Psoas muscle (tissue), 8 donors: Measurements from ENCODE around the gene ARHGAP12. TPM values are rescaled to one million over a fixed set of nuclear protein-coding genes. Genes with fewer than 3 reads are reported as not detected.

Experiments
- ATAC-seq, 4 donors: fragments of 200-7000 bp; cut with Tn5 transposase; one replicate each; pipeline ENCODE4 v1.9.1; 2020; ENCODE audit warnings: moderate library complexity in 3 of 4, mild to moderate bottlenecking in 2 of 4
- DNase-seq, 2 donors: peaks; one replicate each; pipeline ENCODE4 v3.0.0-alpha.2; 2020
- H3K27ac ChIP-seq: fragments of 200-600 bp; one replicate; pipeline ENCODE4 v1.8.0; 2022
- H3K27me3 ChIP-seq, 3 donors: fragments of 200-600 bp in 1 of 3; one replicate each; pipeline versions ENCODE4 v1.6.1 to v1.8.0; 2013 to 2022; ENCODE audit warnings: low read length in 2 of 3, mild to moderate bottlenecking in 2 of 3, moderate library complexity in 1 of 3; ENCODE audit not compliant: insufficient read depth in 3 of 3
- H3K36me3 ChIP-seq, 2 donors: fragments of 200-600 bp in 1 of 2; one replicate each; pipeline versions ENCODE4 v1.6.1 to v1.8.0; 2013 to 2022; ENCODE audit warnings: low read depth in 1 of 2, mild to moderate bottlenecking in 1 of 2, moderate library complexity in 1 of 2; ENCODE audit not compliant: insufficient read depth in 1 of 2
- H3K4me1 ChIP-seq: fragments of 200-600 bp; one replicate; pipeline ENCODE4 v1.8.0; 2022
- H3K4me3 ChIP-seq: fragments of 200-600 bp; one replicate; pipeline ENCODE4 v1.8.0; 2022; ENCODE audit warnings: mild to moderate bottlenecking
- H3K9me3 ChIP-seq: fragments of 200-600 bp; one replicate; pipeline ENCODE4 v1.8.0; 2022
- WGBS, 3 donors: extraction: QIAGEN DNeasy Blood & Tissue Kit; methylation state at CpG; one replicate each; pipeline versions ENCODE4 v1.1.6 to v1.1.7; 2013; 5-methylcytosine and 5-hydroxymethylcytosine counted together
- intact Hi-C, 2 donors: fragments of 100-400 bp; cut with DNase I; formaldehyde crosslinking; loops; one replicate each; pipeline versions ENCODE4 v1.11.0 to v1.14.2; 2022
- polyA plus RNA-seq, 3 donors: library from polyadenylated mRNA; stranded (reverse); fragments of 200-250 nt; gene quantifications; one replicate each; pipeline ENCODE4 v1.2.3, GENCODE V29; 2013
- total RNA-seq, 4 donors: library from RNA; stranded (reverse); fragmentation: NEBNext Ultra II Directional in 2 of 4; extraction: Animal tissue kit (Norgen Biotek cat#: 25700) in 2 of 4; gene quantifications; one replicate each; pipeline versions ENCODE4 v1.2.1 to v1.2.4, GENCODE V29; 2021 to 2023
- TF ChIP-seq, protein P1 (sequence below): fragments of 200-600 bp; IDR thresholded peaks from one replicate; pipeline ENCODE4 v1.8.0; 2022; ENCODE audit warnings: antibody characterized with exemption
- donor health status: healthy with polysubstance abuse.
- donor health status: DM: no; HTN: no; CAD: no; lungs with moderate emphysema.
- donor health status: Bipolar disorder and iron deficiency.
- donor health status: healthy.
- donor health status: DM: yes; HTN: yes; CAD: no.
- donor health status: DM: no; HTN: no; CAD: no.
- donor health status: DM: no; HTN: no; CAD: no.
- donor health status: DM: yes; HTN: yes; CAD: no.

Gene ARHGAP12
- total and polyA plus RNA-seq, 7 donors, result 8.2 to 18.2 (median 11.8) TPM

DNA sequence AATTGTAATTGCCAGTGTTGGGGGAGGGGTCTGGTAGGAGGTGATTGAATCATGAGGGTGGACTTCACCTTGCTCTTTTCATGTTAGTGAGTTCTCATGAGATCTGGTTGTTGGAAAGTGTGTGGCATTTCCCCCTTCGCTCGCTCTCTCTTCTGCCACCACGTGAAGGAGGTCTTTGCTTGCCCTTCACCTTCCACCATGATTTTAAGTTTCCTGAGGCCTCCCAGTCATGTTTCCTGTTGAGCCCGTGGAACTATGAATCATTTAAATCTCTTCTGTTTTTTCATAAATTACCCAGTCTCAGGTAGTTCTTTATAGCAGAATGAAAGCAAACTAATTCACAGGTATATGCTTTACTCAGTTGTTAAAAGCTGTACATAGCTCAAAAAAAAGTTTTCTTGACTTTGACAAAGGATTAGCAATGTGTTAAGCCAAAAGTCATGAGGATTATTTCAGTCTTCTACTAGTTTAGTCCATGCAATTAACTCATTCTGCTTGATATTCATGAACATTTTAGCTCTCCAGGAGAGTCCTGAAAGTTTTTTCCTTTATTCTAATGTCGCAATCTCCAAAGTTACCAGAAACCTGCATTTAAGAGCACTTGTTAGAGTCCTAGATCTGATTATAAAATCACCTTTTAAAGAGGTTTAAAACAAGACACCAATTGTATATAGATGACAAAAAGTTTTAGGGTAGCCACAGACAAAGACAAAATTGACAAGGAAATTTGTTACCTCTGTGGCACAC, 27.7 kb upstream of the ARHGAP12 start:
- no peak for DNase-seq
- Histone ChIP-seq H3K36me3 (no peaks in the 10 kb centered on the region), H3K27ac (no peak overlapping the region), H3K9me3 (no peaks in the 10 kb centered on the region), H3K4me1 (no peaks in the 10 kb centered on the region), H3K27me3 (no peaks in the 10 kb centered on the region), H3K4me3 (no peak overlapping the region)
- ATAC-seq, result no peak
- TF ChIP-seq, protein P1, sequence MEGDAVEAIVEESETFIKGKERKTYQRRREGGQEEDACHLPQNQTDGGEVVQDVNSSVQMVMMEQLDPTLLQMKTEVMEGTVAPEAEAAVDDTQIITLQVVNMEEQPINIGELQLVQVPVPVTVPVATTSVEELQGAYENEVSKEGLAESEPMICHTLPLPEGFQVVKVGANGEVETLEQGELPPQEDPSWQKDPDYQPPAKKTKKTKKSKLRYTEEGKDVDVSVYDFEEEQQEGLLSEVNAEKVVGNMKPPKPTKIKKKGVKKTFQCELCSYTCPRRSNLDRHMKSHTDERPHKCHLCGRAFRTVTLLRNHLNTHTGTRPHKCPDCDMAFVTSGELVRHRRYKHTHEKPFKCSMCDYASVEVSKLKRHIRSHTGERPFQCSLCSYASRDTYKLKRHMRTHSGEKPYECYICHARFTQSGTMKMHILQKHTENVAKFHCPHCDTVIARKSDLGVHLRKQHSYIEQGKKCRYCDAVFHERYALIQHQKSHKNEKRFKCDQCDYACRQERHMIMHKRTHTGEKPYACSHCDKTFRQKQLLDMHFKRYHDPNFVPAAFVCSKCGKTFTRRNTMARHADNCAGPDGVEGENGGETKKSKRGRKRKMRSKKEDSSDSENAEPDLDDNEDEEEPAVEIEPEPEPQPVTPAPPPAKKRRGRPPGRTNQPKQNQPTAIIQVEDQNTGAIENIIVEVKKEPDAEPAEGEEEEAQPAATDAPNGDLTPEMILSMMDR, result no peak
- intact Hi-C loops, result no loop called here
- WGBS, 3 donors, result 84 to 88% (median 84%) methylated on average over 5 of the region's 5 CpGs

DNA sequence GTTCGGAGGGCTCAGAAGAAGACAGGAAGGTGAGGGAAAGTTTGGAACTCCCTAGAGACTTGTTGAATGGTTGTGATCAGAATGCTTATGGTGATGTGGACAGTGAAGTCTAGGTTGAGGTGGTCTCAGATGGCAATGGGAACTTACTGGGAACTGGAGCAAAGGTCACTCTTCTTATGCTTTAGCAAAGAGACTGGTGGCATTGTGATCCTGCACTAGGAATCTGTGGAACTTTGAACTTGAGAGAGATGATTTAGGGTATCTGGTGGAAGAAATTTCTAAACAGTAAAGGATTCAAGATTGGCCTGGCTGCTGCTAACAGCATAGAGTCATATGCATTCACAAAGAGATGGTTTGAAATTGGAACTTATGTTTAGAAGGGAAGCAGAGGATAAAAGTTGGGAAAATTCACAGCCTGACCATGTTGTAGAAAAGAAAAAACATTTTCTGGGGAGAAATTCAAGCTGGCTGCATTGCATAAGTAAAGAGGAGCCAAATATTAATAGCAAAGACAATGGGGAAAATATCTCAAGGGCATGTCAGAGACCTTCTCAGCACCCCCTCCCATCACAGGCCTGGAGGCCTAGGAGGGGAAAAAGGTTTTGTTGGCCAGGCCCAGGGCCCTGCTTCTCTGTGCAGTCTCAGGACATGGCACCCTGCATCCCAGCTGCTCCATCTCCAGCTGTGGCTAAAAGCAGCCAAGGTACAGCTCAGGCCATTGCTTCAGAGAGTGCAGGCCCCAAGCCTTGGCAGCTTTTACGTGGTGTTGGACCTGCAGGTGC, 26.0 kb upstream of the ARHGAP12 start:
- no peak overlapping the region for H3K27ac ChIP-seq
- H3K27me3 ChIP-seq, result no peaks in the 10 kb centered on the region
- no peak for ATAC-seq
- no peak overlapping the region for H3K4me3 ChIP-seq
- no peaks in the 10 kb centered on the region for H3K4me1 ChIP-seq
- intact Hi-C loops, result no loop called here
- H3K9me3 ChIP-seq, result no peaks in the 10 kb centered on the region
- no peak for DNase-seq
- no peaks in the 10 kb centered on the region for H3K36me3 ChIP-seq
- WGBS, 3 donors, result 65 to 97% (median 92%) methylated on average over 2 of the region's 2 CpGs
- TF ChIP-seq, protein P1, result no peak

DNA sequence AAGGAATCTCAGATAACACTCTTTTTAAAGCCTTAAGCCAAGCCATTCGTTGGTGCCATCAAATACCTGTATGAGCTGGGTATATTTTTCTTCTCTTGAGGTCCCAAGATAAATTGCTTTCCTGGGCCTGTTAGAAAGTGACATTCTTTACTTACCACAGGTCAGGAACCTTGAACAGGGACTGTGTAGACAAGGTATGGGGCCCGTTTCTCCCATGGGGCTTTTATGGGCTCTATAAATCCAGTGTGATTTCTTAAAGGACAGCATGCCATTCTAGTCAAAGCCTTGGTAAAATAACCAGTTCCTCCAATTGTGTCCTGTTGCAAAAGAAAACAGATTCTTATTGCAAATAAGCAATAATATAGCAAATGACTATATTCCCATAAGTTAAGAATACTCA, 24.8 kb upstream of the ARHGAP12 start:
- no peaks in the 10 kb centered on the region for H3K27me3 ChIP-seq
- ATAC-seq (no peak), DNase-seq (no peak)
- 67 to 85% (median 77%) methylated on average over 2 of the region's 2 CpGs for WGBS, 3 donors
- no peak overlapping the region for H3K27ac ChIP-seq
- intact Hi-C loops, result no loop called here
- no peaks in the 10 kb centered on the region for H3K4me1 ChIP-seq
- TF ChIP-seq, protein P1, result no peak
- no peak overlapping the region for H3K4me3 ChIP-seq
- no peaks in the 10 kb centered on the region for H3K36me3 ChIP-seq
- no peaks in the 10 kb centered on the region for H3K9me3 ChIP-seq

DNA sequence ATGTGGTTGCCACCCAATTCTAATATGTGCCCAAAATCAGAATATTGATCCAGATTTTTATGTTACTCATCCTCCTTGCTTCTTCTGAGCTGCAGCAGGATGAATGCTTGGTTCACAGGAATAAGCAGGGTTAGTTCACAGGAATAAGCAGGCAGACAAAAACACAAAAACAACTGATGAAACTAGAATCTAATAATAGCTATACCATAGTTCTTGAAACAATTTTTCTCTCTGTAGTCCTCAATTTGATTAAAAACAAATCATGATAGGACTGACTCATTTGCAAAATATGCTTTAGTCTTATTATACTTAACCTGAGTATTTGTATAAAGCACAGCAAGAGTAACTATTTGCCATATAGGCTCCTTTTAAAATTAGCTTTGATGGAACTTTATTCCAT, 24.4 kb upstream of the ARHGAP12 start:
- Histone ChIP-seq H3K27me3 (no peaks in the 10 kb centered on the region), H3K4me1 (no peaks in the 10 kb centered on the region), H3K36me3 (no peaks in the 10 kb centered on the region), H3K4me3 (no peak overlapping the region), H3K9me3 (no peaks in the 10 kb centered on the region), H3K27ac (no peak overlapping the region)
- ATAC-seq (no peak), DNase-seq (no peak)
- intact Hi-C loops, result no loop called here
- TF ChIP-seq, protein P1, result no peak
